ENCODE results near the gene TSPAN17. TPM values are rescaled to one million over a fixed set of nuclear protein-coding genes. Genes with fewer than 3 reads are reported as not detected.

The TSPAN17 gene
- total and polyA plus RNA-seq, 10 of the 15 experiments (the other 5 are each of a cell fraction or from before 2014, with no cell fraction given), result 0.24 to 17.1 (median 10.4) TPM

DNA sequence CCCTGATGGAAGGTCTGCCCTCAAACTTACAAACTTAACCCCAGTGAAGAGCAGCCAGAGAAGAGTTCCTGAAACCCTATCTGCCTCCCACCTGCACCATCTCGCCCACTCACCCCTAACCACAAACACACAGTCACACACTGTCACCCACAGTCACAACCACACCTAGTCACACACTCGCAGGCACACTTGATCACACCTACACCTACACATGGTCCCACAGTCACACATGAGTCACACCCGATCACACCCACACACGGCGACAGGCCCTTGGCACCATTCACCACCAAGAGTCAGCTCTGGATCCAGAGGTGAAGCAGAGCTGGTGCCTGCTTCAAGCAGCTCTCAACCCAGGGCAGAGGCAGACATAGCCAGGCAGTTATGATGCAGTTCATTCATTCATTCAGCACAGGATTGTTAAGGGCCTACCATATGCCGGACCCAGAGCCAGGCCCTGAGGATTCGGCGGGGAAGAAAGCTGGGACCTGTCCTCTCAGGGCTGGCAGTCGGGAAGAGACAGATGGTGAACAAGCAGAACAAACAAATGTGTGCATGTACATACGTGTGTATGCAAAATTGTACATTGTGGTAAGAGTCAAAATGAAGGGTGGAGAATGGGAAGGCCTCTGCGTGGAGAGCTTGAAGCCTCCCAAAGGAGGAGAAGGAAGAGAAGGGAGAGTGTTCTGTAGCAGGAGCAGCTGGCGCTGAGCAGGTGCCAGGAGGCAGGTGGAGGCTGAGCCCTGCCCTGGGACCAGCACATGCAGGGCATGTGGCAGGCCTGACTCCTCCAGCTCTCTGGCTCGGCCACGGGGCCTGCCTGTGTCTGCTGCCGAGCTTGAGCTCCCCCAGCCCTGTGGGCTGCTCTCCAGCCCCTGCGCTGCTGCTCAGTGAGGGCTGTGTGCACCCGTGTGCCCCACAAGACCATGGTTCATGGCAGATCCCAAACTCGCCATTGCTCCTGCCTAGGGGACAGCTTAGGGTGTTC, 6.4 kb downstream of the TSPAN17 start (continued):
- TF ChIP-seq, protein P1, sequence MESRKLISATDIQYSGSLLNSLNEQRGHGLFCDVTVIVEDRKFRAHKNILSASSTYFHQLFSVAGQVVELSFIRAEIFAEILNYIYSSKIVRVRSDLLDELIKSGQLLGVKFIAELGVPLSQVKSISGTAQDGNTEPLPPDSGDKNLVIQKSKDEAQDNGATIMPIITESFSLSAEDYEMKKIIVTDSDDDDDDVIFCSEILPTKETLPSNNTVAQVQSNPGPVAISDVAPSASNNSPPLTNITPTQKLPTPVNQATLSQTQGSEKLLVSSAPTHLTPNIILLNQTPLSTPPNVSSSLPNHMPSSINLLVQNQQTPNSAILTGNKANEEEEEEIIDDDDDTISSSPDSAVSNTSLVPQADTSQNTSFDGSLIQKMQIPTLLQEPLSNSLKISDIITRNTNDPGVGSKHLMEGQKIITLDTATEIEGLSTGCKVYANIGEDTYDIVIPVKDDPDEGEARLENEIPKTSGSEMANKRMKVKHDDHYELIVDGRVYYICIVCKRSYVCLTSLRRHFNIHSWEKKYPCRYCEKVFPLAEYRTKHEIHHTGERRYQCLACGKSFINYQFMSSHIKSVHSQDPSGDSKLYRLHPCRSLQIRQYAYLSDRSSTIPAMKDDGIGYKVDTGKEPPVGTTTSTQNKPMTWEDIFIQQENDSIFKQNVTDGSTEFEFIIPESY (IDR thresholded peaks at IDR 0.05), result peak; percentile 60; the same call in 1 of the 2 replicates
- peak; percentile 97 for TF ChIP-seq ATF7 (IDR thresholded peaks at IDR 0.05; ENCODE audit: low read depth)
- TF ChIP-seq, protein P2, sequence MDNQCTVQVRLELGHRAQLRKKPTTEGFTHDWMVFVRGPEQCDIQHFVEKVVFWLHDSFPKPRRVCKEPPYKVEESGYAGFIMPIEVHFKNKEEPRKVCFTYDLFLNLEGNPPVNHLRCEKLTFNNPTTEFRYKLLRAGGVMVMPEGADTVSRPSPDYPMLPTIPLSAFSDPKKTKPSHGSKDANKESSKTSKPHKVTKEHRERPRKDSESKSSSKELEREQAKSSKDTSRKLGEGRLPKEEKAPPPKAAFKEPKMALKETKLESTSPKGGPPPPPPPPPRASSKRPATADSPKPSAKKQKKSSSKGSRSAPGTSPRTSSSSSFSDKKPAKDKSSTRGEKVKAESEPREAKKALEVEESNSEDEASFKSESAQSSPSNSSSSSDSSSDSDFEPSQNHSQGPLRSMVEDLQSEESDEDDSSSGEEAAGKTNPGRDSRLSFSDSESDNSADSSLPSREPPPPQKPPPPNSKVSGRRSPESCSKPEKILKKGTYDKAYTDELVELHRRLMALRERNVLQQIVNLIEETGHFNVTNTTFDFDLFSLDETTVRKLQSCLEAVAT (IDR thresholded peaks at IDR 0.05), result peak; percentile 88
- TF ChIP-seq, protein P3, sequence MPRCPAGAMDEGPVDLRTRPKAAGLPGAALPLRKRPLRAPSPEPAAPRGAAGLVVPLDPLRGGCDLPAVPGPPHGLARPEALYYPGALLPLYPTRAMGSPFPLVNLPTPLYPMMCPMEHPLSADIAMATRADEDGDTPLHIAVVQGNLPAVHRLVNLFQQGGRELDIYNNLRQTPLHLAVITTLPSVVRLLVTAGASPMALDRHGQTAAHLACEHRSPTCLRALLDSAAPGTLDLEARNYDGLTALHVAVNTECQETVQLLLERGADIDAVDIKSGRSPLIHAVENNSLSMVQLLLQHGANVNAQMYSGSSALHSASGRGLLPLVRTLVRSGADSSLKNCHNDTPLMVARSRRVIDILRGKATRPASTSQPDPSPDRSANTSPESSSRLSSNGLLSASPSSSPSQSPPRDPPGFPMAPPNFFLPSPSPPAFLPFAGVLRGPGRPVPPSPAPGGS (IDR thresholded peaks at IDR 0.05; ENCODE audit: borderline replicate concordance, insufficient read depth, low read depth, low read length, poor library complexity, severe bottlenecking), result peak; percentile 86
- TF ChIP-seq, protein P4, sequence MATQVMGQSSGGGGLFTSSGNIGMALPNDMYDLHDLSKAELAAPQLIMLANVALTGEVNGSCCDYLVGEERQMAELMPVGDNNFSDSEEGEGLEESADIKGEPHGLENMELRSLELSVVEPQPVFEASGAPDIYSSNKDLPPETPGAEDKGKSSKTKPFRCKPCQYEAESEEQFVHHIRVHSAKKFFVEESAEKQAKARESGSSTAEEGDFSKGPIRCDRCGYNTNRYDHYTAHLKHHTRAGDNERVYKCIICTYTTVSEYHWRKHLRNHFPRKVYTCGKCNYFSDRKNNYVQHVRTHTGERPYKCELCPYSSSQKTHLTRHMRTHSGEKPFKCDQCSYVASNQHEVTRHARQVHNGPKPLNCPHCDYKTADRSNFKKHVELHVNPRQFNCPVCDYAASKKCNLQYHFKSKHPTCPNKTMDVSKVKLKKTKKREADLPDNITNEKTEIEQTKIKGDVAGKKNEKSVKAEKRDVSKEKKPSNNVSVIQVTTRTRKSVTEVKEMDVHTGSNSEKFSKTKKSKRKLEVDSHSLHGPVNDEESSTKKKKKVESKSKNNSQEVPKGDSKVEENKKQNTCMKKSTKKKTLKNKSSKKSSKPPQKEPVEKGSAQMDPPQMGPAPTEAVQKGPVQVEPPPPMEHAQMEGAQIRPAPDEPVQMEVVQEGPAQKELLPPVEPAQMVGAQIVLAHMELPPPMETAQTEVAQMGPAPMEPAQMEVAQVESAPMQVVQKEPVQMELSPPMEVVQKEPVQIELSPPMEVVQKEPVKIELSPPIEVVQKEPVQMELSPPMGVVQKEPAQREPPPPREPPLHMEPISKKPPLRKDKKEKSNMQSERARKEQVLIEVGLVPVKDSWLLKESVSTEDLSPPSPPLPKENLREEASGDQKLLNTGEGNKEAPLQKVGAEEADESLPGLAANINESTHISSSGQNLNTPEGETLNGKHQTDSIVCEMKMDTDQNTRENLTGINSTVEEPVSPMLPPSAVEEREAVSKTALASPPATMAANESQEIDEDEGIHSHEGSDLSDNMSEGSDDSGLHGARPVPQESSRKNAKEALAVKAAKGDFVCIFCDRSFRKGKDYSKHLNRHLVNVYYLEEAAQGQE (IDR thresholded peaks at IDR 0.05; ENCODE audit: low read depth, low read length), result no peak
- no peak for TF ChIP-seq ZNF207 (IDR thresholded peaks at IDR 0.05; ENCODE audit: borderline replicate concordance)
- peak; percentile 82 for TF ChIP-seq MTA2 (IDR thresholded peaks at IDR 0.05; ENCODE audit: low read depth)
- TF ChIP-seq, protein P5, sequence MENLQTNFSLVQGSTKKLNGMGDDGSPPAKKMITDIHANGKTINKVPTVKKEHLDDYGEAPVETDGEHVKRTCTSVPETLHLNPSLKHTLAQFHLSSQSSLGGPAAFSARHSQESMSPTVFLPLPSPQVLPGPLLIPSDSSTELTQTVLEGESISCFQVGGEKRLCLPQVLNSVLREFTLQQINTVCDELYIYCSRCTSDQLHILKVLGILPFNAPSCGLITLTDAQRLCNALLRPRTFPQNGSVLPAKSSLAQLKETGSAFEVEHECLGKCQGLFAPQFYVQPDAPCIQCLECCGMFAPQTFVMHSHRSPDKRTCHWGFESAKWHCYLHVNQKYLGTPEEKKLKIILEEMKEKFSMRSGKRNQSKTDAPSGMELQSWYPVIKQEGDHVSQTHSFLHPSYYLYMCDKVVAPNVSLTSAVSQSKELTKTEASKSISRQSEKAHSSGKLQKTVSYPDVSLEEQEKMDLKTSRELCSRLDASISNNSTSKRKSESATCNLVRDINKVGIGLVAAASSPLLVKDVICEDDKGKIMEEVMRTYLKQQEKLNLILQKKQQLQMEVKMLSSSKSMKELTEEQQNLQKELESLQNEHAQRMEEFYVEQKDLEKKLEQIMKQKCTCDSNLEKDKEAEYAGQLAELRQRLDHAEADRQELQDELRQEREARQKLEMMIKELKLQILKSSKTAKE (IDR thresholded peaks at IDR 0.05; ENCODE audit: low read depth, poor library complexity, severe bottlenecking), result peak; percentile 27
- TF ChIP-seq, protein P6, sequence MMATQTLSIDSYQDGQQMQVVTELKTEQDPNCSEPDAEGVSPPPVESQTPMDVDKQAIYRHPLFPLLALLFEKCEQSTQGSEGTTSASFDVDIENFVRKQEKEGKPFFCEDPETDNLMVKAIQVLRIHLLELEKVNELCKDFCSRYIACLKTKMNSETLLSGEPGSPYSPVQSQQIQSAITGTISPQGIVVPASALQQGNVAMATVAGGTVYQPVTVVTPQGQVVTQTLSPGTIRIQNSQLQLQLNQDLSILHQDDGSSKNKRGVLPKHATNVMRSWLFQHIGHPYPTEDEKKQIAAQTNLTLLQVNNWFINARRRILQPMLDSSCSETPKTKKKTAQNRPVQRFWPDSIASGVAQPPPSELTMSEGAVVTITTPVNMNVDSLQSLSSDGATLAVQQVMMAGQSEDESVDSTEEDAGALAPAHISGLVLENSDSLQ (IDR thresholded peaks at IDR 0.05), result peak; percentile 36; the same call in 1 of the 2 replicates
- TF ChIP-seq BHLHE40 (IDR thresholded peaks at IDR 0.05; ENCODE audit: borderline replicate concordance in 1 of 2, low read depth in 2 of 2, low read length in 1 of 2), result peak; percentile 85 to 91
- TF ChIP-seq, protein P7, sequence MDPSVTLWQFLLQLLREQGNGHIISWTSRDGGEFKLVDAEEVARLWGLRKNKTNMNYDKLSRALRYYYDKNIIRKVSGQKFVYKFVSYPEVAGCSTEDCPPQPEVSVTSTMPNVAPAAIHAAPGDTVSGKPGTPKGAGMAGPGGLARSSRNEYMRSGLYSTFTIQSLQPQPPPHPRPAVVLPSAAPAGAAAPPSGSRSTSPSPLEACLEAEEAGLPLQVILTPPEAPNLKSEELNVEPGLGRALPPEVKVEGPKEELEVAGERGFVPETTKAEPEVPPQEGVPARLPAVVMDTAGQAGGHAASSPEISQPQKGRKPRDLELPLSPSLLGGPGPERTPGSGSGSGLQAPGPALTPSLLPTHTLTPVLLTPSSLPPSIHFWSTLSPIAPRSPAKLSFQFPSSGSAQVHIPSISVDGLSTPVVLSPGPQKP (IDR thresholded peaks at IDR 0.05; ENCODE audit: low read depth, low read length), result no peak
- peak; percentile 74 to 81 for TF ChIP-seq IKZF2 (IDR thresholded peaks at IDR 0.05)
- no peak for TF ChIP-seq HDAC2 (IDR thresholded peaks at IDR 0.05)
